ENCODE results near the gene IRX5.

IRX5 gene
- total RNA-seq, result 0 to 0.54 (median 0.10) reads per million in 9 experiments

GRCh38 chr16:54930005-54930868, at the start of gene IRX5:
Gene IRX5 (plus strand): TSS chr16:54930865. CDS start chr16:54931199, 334 bp downstream.
- no peak for ATAC-seq (replicated peaks)
- Mint-ChIP-seq H3K27ac (peak within 1 kb of the TSS in 1 of 2 donors; percentile 37), H3K4me1 (ENCODE audit: low read depth in 2 of 2) (peaks cover 22 to 28% of the 10 kb centered on the region in 2 donors), H3K9me3 (peaks cover 0 to 5% of the 10 kb centered on the region in 2 donors), H3K36me3 (ENCODE audit: insufficient read depth) (peaks cover 16% of the 10 kb centered on the region), H3K27me3 (peaks cover 66 to 81% of the 10 kb centered on the region in 2 donors), H3K4me3 (peak within 1 kb of the TSS; percentile 81 to 83)
- no peak for DNase-seq

- H3K9me3 Mint-ChIP-seq, result peaks cover 0 to 2% of the 10 kb centered on the region in 2 donors
- H3K4me3 Mint-ChIP-seq, result no peak overlapping the region
- ATAC-seq (replicated peaks), result no peak
- no peaks in the 10 kb centered on the region for H3K36me3 Mint-ChIP-seq (ENCODE audit: insufficient read depth)
- peaks cover 5 to 11% of the 10 kb centered on the region in 2 donors for H3K27me3 Mint-ChIP-seq
- H3K4me1 Mint-ChIP-seq (ENCODE audit: low read depth in 2 of 2), result no peaks in the 10 kb centered on the region
- no peak overlapping the region for H3K27ac Mint-ChIP-seq
- DNase-seq, result no peak
Measured at GRCh38 chr16:54882556-54882955, 48.1 kb upstream of the IRX5 start.

GRCh38 chr16:54883358-54883757, 47.3 kb upstream of the IRX5 start:
- DNase-seq (no peak), ATAC-seq (replicated peaks) (no peak)
- no peaks in the 10 kb centered on the region for H3K36me3 Mint-ChIP-seq (ENCODE audit: insufficient read depth)
- H3K4me3 Mint-ChIP-seq, result no peak overlapping the region
- no peaks in the 10 kb centered on the region for H3K4me1 Mint-ChIP-seq (ENCODE audit: low read depth in 2 of 2)
- peaks cover 0 to 2% of the 10 kb centered on the region in 2 donors for H3K9me3 Mint-ChIP-seq
- H3K27ac Mint-ChIP-seq, result no peak overlapping the region
- peaks cover 5 to 11% of the 10 kb centered on the region in 2 donors for H3K27me3 Mint-ChIP-seq

GRCh38 chr16:54886078-54886477, 44.6 kb upstream of the IRX5 start:
- ATAC-seq (replicated peaks) (no peak), DNase-seq (no peak)
- Mint-ChIP-seq H3K27ac (no peak overlapping the region), H3K36me3 (ENCODE audit: insufficient read depth) (no peaks in the 10 kb centered on the region), H3K27me3 (peaks cover 5 to 11% of the 10 kb centered on the region in 2 donors), H3K9me3 (no peaks in the 10 kb centered on the region), H3K4me3 (no peak overlapping the region), H3K4me1 (ENCODE audit: low read depth in 2 of 2) (no peaks in the 10 kb centered on the region)

GRCh38 chr16:54890381-54890780, 40.3 kb upstream of the IRX5 start:
- no peaks in the 10 kb centered on the region for H3K27me3 Mint-ChIP-seq
- no peaks in the 10 kb centered on the region for H3K9me3 Mint-ChIP-seq
- H3K27ac Mint-ChIP-seq, result no peak overlapping the region
- no peaks in the 10 kb centered on the region for H3K36me3 Mint-ChIP-seq (ENCODE audit: insufficient read depth)
- H3K4me3 Mint-ChIP-seq, result no peak overlapping the region
- DNase-seq, result no peak
- ATAC-seq (replicated peaks), result no peak
- no peaks in the 10 kb centered on the region for H3K4me1 Mint-ChIP-seq (ENCODE audit: low read depth in 2 of 2)

GRCh38 chr16:54891346-54891745, 39.3 kb upstream of the IRX5 start:
- H3K27ac Mint-ChIP-seq, result no peak overlapping the region
- no peak overlapping the region for H3K4me3 Mint-ChIP-seq
- ATAC-seq (replicated peaks) (no peak), DNase-seq (no peak)
- H3K36me3 Mint-ChIP-seq (ENCODE audit: insufficient read depth), result no peaks in the 10 kb centered on the region
- no peaks in the 10 kb centered on the region for H3K27me3 Mint-ChIP-seq
- no peaks in the 10 kb centered on the region for H3K4me1 Mint-ChIP-seq (ENCODE audit: low read depth in 2 of 2)
- H3K9me3 Mint-ChIP-seq, result no peaks in the 10 kb centered on the region

- ATAC-seq (replicated peaks) (no peak), DNase-seq (no peak)
- Mint-ChIP-seq H3K4me3 (no peak overlapping the region), H3K9me3 (no peaks in the 10 kb centered on the region), H3K27ac (no peak overlapping the region), H3K4me1 (ENCODE audit: low read depth in 2 of 2) (no peaks in the 10 kb centered on the region), H3K27me3 (no peaks in the 10 kb centered on the region), H3K36me3 (ENCODE audit: insufficient read depth) (no peaks in the 10 kb centered on the region)
Measured at GRCh38 chr16:54892981-54893380, 37.7 kb upstream of the IRX5 start.

- Mint-ChIP-seq H3K4me1 (ENCODE audit: low read depth in 2 of 2) (no peaks in the 10 kb centered on the region), H3K27ac (no peak overlapping the region), H3K27me3 (no peaks in the 10 kb centered on the region), H3K9me3 (peaks cover 0 to 2% of the 10 kb centered on the region in 2 donors), H3K4me3 (no peak overlapping the region), H3K36me3 (ENCODE audit: insufficient read depth) (no peaks in the 10 kb centered on the region)
- ATAC-seq (replicated peaks) (no peak), DNase-seq (no peak)
Measured at GRCh38 chr16:54897930-54898329, 32.7 kb upstream of the IRX5 start.

- no peaks in the 10 kb centered on the region for H3K4me1 Mint-ChIP-seq (ENCODE audit: low read depth in 2 of 2)
- peaks cover 0 to 2% of the 10 kb centered on the region in 2 donors for H3K9me3 Mint-ChIP-seq
- ATAC-seq (replicated peaks) (no peak), DNase-seq (no peak)
- H3K4me3 Mint-ChIP-seq, result no peak overlapping the region
- H3K36me3 Mint-ChIP-seq (ENCODE audit: insufficient read depth), result no peaks in the 10 kb centered on the region
- no peak overlapping the region for H3K27ac Mint-ChIP-seq
- no peaks in the 10 kb centered on the region for H3K27me3 Mint-ChIP-seq
Measured at GRCh38 chr16:54901606-54902005, 29.1 kb upstream of the IRX5 start.

- H3K36me3 Mint-ChIP-seq (ENCODE audit: insufficient read depth), result no peaks in the 10 kb centered on the region
- ATAC-seq (replicated peaks) (no peak), DNase-seq (no peak)
- H3K27me3 Mint-ChIP-seq, result peaks cover 0 to 6% of the 10 kb centered on the region in 2 donors
- H3K4me1 Mint-ChIP-seq (ENCODE audit: low read depth in 2 of 2), result no peaks in the 10 kb centered on the region
- H3K4me3 Mint-ChIP-seq, result no peak overlapping the region
- H3K9me3 Mint-ChIP-seq, result peaks cover 0 to 2% of the 10 kb centered on the region in 2 donors
- H3K27ac Mint-ChIP-seq, result no peak overlapping the region
Measured at GRCh38 chr16:54903047-54903446, 27.6 kb upstream of the IRX5 start.

- no peak overlapping the region for H3K27ac Mint-ChIP-seq
- ATAC-seq (replicated peaks) (no peak), DNase-seq (no peak)
- no peak overlapping the region for H3K4me3 Mint-ChIP-seq
- no peaks in the 10 kb centered on the region for H3K36me3 Mint-ChIP-seq (ENCODE audit: insufficient read depth)
- peaks cover 22 to 32% of the 10 kb centered on the region in 2 donors for H3K27me3 Mint-ChIP-seq
- H3K4me1 Mint-ChIP-seq (ENCODE audit: low read depth in 2 of 2), result no peaks in the 10 kb centered on the region
- H3K9me3 Mint-ChIP-seq, result peaks cover 0 to 4% of the 10 kb centered on the region in 2 donors
Measured at GRCh38 chr16:54911079-54911478, 19.6 kb upstream of the IRX5 start.

GRCh38 chr16:54912720-54913119, 17.9 kb upstream of the IRX5 start:
- peaks cover 22 to 29% of the 10 kb centered on the region in 2 donors for H3K27me3 Mint-ChIP-seq

GRCh38 chr16:54921206-54921824, 9.3 kb upstream of the IRX5 start:
- Mint-ChIP-seq H3K27me3 (peaks cover 7 to 14% of the 10 kb centered on the region in 2 donors), H3K4me1 (ENCODE audit: low read depth in 2 of 2) (no peaks in the 10 kb centered on the region), H3K27ac (no peak overlapping the region), H3K9me3 (no peaks in the 10 kb centered on the region), H3K36me3 (ENCODE audit: insufficient read depth) (no peaks in the 10 kb centered on the region), H3K4me3 (no peak overlapping the region)
- ATAC-seq (replicated peaks) (no peak), DNase-seq (no peak)

More at GRCh38 chr16:54912720-54913119, 17.9 kb upstream of the IRX5 start:
- no peak overlapping the region for H3K27ac Mint-ChIP-seq
- DNase-seq, result no peak
- H3K4me3 Mint-ChIP-seq, result no peak overlapping the region
- peaks cover 0 to 4% of the 10 kb centered on the region in 2 donors for H3K9me3 Mint-ChIP-seq
- no peaks in the 10 kb centered on the region for H3K4me1 Mint-ChIP-seq (ENCODE audit: low read depth in 2 of 2)
- no peaks in the 10 kb centered on the region for H3K36me3 Mint-ChIP-seq (ENCODE audit: insufficient read depth)
- ATAC-seq (replicated peaks), result no peak

GRCh38 chr16:54923055-54923473, 7.6 kb upstream of the IRX5 start:
- peaks cover 24 to 29% of the 10 kb centered on the region in 2 donors for H3K27me3 Mint-ChIP-seq
- H3K9me3 Mint-ChIP-seq, result no peaks in the 10 kb centered on the region
- H3K4me3 Mint-ChIP-seq, result no peak overlapping the region
- H3K27ac Mint-ChIP-seq, result no peak overlapping the region
- ATAC-seq (replicated peaks) (no peak), DNase-seq (no peak)
- H3K36me3 Mint-ChIP-seq (ENCODE audit: insufficient read depth), result no peaks in the 10 kb centered on the region
- H3K4me1 Mint-ChIP-seq (ENCODE audit: low read depth in 2 of 2), result peaks cover 6 to 8% of the 10 kb centered on the region in 2 donors
